Measurements from ENCODE around the gene EPX.

The EPX gene

DNA sequence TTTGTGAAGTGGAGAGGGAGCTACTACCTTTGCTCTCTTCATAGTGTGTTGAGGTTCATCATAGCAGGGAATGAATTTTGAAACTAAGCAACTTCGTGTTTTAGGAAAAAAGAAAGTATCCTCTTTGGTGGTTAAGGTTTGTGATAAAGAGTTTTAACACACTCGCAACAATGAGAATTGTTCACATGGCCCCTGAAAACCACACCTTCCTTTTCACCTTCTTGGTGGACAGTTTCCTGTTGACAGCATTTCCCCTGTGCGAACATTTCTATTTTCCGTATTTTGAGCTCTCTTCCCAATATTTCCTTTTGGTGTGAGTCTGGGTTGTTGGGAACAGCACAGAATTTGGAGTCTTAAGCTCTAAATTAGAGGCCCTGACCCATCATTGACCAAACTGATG is 21.9 kb upstream of the EPX start:
- no peak for TF ChIP-seq ARNTL (CRISPR knock-in tag; IDR thresholded peaks at IDR 0.05; ENCODE audit: borderline replicate concordance, low read depth)
- TF ChIP-seq, protein P1, sequence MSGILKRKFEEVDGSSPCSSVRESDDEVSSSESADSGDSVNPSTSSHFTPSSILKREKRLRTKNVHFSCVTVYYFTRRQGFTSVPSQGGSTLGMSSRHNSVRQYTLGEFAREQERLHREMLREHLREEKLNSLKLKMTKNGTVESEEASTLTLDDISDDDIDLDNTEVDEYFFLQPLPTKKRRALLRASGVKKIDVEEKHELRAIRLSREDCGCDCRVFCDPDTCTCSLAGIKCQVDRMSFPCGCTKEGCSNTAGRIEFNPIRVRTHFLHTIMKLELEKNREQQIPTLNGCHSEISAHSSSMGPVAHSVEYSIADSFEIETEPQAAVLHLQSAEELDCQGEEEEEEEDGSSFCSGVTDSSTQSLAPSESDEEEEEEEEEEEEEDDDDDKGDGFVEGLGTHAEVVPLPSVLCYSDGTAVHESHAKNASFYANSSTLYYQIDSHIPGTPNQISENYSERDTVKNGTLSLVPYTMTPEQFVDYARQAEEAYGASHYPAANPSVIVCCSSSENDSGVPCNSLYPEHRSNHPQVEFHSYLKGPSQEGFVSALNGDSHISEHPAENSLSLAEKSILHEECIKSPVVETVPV (CRISPR knock-in tag; IDR thresholded peaks at IDR 0.05): no peak
- no peak for TF ChIP-seq ISL1 (CRISPR knock-in tag; IDR thresholded peaks at IDR 0.05)
- no peak for TF ChIP-seq ZNF70 (CRISPR knock-in tag; IDR thresholded peaks at IDR 0.05)
- TF ChIP-seq, protein P2, sequence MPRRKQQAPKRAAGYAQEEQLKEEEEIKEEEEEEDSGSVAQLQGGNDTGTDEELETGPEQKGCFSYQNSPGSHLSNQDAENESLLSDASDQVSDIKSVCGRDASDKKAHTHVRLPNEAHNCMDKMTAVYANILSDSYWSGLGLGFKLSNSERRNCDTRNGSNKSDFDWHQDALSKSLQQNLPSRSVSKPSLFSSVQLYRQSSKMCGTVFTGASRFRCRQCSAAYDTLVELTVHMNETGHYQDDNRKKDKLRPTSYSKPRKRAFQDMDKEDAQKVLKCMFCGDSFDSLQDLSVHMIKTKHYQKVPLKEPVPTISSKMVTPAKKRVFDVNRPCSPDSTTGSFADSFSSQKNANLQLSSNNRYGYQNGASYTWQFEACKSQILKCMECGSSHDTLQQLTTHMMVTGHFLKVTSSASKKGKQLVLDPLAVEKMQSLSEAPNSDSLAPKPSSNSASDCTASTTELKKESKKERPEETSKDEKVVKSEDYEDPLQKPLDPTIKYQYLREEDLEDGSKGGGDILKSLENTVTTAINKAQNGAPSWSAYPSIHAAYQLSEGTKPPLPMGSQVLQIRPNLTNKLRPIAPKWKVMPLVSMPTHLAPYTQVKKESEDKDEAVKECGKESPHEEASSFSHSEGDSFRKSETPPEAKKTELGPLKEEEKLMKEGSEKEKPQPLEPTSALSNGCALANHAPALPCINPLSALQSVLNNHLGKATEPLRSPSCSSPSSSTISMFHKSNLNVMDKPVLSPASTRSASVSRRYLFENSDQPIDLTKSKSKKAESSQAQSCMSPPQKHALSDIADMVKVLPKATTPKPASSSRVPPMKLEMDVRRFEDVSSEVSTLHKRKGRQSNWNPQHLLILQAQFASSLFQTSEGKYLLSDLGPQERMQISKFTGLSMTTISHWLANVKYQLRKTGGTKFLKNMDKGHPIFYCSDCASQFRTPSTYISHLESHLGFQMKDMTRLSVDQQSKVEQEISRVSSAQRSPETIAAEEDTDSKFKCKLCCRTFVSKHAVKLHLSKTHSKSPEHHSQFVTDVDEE (CRISPR knock-in tag; IDR thresholded peaks at IDR 0.05): no peak
- TF ChIP-seq, protein P3, sequence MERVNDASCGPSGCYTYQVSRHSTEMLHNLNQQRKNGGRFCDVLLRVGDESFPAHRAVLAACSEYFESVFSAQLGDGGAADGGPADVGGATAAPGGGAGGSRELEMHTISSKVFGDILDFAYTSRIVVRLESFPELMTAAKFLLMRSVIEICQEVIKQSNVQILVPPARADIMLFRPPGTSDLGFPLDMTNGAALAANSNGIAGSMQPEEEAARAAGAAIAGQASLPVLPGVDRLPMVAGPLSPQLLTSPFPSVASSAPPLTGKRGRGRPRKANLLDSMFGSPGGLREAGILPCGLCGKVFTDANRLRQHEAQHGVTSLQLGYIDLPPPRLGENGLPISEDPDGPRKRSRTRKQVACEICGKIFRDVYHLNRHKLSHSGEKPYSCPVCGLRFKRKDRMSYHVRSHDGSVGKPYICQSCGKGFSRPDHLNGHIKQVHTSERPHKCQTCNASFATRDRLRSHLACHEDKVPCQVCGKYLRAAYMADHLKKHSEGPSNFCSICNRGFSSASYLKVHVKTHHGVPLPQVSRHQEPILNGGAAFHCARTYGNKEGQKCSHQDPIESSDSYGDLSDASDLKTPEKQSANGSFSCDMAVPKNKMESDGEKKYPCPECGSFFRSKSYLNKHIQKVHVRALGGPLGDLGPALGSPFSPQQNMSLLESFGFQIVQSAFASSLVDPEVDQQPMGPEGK (CRISPR knock-in tag; IDR thresholded peaks at IDR 0.05; ENCODE audit: borderline replicate concordance): no peak
- no peak for TF ChIP-seq ZC3H10 (CRISPR knock-in tag; IDR thresholded peaks at IDR 0.05)
- no peak for TF ChIP-seq TOX (CRISPR knock-in tag; IDR thresholded peaks at IDR 0.05; ENCODE audit: borderline replicate concordance)
- TF ChIP-seq PPARA (CRISPR knock-in tag; IDR thresholded peaks at IDR 0.05; ENCODE audit: borderline replicate concordance): no peak
- TF ChIP-seq OSR1 (CRISPR knock-in tag; IDR thresholded peaks at IDR 0.05): no peak
- no peak for TF ChIP-seq RARB (CRISPR knock-in tag; IDR thresholded peaks at IDR 0.05)
- no peak for ATAC-seq

DNA sequence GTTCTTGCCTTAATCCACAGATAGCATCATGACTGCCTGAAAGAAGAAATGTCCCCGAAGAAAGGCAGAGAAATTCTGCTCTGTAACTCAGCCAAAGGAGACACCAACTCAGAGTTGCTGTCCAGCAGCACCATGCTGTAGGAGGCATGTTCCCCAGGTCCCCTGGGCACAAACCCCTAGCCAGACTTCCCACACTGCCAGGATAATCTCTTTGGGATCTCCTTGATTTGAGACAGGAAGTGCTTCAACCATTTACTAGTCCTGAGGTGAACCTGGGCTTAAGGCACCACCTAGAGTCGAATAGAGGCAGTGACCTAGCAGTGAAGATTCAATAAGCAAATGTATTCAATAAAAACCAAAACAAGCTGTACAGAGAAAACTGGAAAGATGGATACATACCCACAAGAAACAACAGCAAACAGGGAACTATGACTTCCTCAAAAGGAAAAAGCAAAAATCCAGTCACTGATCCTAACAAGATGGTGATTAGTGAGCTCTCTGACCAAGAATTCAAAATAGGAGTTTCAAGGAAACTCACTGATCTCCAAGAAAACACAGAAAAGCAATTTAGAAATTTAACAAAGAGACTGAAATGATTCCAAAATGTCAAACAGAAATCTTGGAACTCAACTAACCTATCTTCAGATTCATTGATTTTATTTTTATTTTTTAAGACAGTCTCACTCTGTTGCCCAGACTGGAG is 20.0 kb upstream of the EPX start:
- TF ChIP-seq ZNF565 (CRISPR knock-in tag; conservative IDR thresholded peaks at IDR 0.05; ENCODE audit: low read depth) (no peak), ISL1 (CRISPR knock-in tag; IDR thresholded peaks at IDR 0.05) (no peak), GLIS3 (CRISPR knock-in tag; IDR thresholded peaks at IDR 0.05) (no peak), ZNF70 (CRISPR knock-in tag; IDR thresholded peaks at IDR 0.05) (no peak), ZFP3 (CRISPR knock-in tag; IDR thresholded peaks at IDR 0.05) (no peak), TCF4 (CRISPR knock-in tag; IDR thresholded peaks at IDR 0.05; ENCODE audit: borderline replicate concordance) (no peak), ZFP30 (CRISPR knock-in tag; IDR thresholded peaks at IDR 0.05) (no peak)
- TF ChIP-seq, protein P4, sequence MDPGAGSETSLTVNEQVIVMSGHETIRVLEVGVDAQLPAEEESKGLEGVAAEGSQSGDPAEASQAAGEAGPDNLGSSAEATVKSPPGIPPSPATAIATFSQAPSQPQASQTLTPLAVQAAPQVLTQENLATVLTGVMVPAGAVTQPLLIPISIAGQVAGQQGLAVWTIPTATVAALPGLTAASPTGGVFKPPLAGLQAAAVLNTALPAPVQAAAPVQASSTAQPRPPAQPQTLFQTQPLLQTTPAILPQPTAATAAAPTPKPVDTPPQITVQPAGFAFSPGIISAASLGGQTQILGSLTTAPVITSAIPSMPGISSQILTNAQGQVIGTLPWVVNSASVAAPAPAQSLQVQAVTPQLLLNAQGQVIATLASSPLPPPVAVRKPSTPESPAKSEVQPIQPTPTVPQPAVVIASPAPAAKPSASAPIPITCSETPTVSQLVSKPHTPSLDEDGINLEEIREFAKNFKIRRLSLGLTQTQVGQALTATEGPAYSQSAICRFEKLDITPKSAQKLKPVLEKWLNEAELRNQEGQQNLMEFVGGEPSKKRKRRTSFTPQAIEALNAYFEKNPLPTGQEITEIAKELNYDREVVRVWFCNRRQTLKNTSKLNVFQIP (CRISPR knock-in tag; IDR thresholded peaks at IDR 0.05; ENCODE audit: borderline replicate concordance, low read depth): no peak
- TF ChIP-seq, protein P3 (CRISPR knock-in tag; IDR thresholded peaks at IDR 0.05; ENCODE audit: borderline replicate concordance): no peak
- ATAC-seq: peak; percentile 77

DNA sequence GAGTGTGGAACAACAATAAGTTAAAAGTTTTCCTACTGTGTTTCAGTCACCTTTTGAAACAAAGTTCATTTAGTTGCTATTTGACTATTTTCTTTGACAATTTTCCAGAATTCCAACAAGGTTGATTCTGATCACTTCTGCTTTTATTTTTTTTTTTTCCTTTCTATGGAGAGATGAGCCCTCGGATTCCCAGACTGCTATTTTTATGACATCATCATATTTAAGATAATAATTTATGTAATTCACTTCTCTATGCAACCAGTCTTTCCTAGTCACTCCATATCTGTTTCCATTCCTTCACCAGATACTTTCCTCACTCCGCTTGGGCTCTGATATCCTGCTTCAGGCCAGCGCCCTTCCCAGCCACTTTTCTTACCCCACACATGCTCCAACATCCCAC is 17.7 kb upstream of the EPX start:
- ATAC-seq: no peak
- TF ChIP-seq GLIS3 (CRISPR knock-in tag; IDR thresholded peaks at IDR 0.05) (no peak), PPARA (CRISPR knock-in tag; IDR thresholded peaks at IDR 0.05; ENCODE audit: borderline replicate concordance) (no peak), ZNF565 (CRISPR knock-in tag; conservative IDR thresholded peaks at IDR 0.05; ENCODE audit: low read depth) (no peak), ZNF8 (CRISPR knock-in tag; IDR thresholded peaks at IDR 0.05) (no peak), ZC3H10 (CRISPR knock-in tag; IDR thresholded peaks at IDR 0.05) (no peak), ZFP3 (CRISPR knock-in tag; IDR thresholded peaks at IDR 0.05) (no peak), RARB (CRISPR knock-in tag; IDR thresholded peaks at IDR 0.05) (no peak), CSDC2 (CRISPR knock-in tag; IDR thresholded peaks at IDR 0.05) (no peak), ZFP30 (CRISPR knock-in tag; IDR thresholded peaks at IDR 0.05) (no peak), ZNF70 (CRISPR knock-in tag; IDR thresholded peaks at IDR 0.05) (no peak)
- TF ChIP-seq, protein P5, sequence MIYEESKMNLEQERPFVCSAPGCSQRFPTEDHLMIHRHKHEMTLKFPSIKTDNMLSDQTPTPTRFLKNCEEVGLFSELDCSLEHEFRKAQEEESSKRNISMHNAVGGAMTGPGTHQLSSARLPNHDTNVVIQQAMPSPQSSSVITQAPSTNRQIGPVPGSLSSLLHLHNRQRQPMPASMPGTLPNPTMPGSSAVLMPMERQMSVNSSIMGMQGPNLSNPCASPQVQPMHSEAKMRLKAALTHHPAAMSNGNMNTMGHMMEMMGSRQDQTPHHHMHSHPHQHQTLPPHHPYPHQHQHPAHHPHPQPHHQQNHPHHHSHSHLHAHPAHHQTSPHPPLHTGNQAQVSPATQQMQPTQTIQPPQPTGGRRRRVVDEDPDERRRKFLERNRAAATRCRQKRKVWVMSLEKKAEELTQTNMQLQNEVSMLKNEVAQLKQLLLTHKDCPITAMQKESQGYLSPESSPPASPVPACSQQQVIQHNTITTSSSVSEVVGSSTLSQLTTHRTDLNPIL (CRISPR knock-in tag; IDR thresholded peaks at IDR 0.05; ENCODE audit: low read depth): no peak
- TF ChIP-seq, protein P1 (CRISPR knock-in tag; IDR thresholded peaks at IDR 0.05): no peak
- TF ChIP-seq, protein P4 (CRISPR knock-in tag; IDR thresholded peaks at IDR 0.05; ENCODE audit: borderline replicate concordance, low read depth): no peak

All from SK-N-SH treated with all-trans-retinoic acid at 6 μM for 48 hours (cell line).